Kidney (tissue), 14 donors: ENCODE data around the gene GRIA3. TPM values are rescaled to one million over a fixed set of nuclear protein-coding genes. Genes with fewer than 3 reads are reported as not detected.
A peak's percentile ranks its signal among the peaks of the same experiment; 100 is the strongest.

ENCODE experiments used
- DNase-seq, 5 donors: peaks; one replicate each; pipeline ENCODE4 v3.0.0-alpha.2; 2013 to 2020
- FAIRE-seq: peaks from 2 replicates; lab custom pipeline; 2012; peaks lifted over from hg19 to GRCh38; lab: Jason Lieb, UNC
- H3K27ac ChIP-seq, 2 donors: one replicate each; pipeline ENCODE4 v1.7.0; 2013; ENCODE audit warnings: low read depth in 2 of 2, low read length in 2 of 2, inconsistent platforms in 1 of 2
- H3K27me3 ChIP-seq: one replicate; pipeline ENCODE4 v1.7.1; 2013; ENCODE audit warnings: low read length, inconsistent platforms; ENCODE audit not compliant: control insufficient read depth, insufficient read depth
- H3K36me3 ChIP-seq, 3 donors: one replicate each; pipeline versions ENCODE4 v1.7.0 to v1.7.1; 2013; ENCODE audit warnings: low read length in 3 of 3, control low read depth in 1 of 3, inconsistent platforms in 1 of 3; ENCODE audit not compliant: insufficient read depth in 3 of 3, control insufficient read depth in 2 of 3
- H3K4me1 ChIP-seq, 3 donors: one replicate each; pipeline versions ENCODE4 v1.7.0 to v1.7.1; 2013; ENCODE audit warnings: low read length in 3 of 3, inconsistent platforms in 1 of 3, low read depth in 1 of 3; ENCODE audit not compliant: control insufficient read depth in 2 of 3, insufficient read depth in 2 of 3
- H3K4me3 ChIP-seq, 3 donors: one replicate each; pipeline versions ENCODE4 v1.7.0 to v1.8.1; 2013; ENCODE audit warnings: low read length in 3 of 3, control low read depth in 1 of 3, inconsistent platforms in 1 of 3
- H3K9ac ChIP-seq, 3 donors: one replicate each; pipeline versions ENCODE4 v1.7.0 to v1.7.1; 2013; ENCODE audit warnings: low read length in 3 of 3, control low read depth in 1 of 3, inconsistent platforms in 1 of 3
- H3K9me3 ChIP-seq, 3 donors: one replicate each; pipeline versions ENCODE4 v1.7.0 to v1.7.1; 2013; ENCODE audit warnings: low read length in 3 of 3, control low read depth in 1 of 3, inconsistent platforms in 1 of 3; ENCODE audit not compliant: control insufficient read depth in 2 of 3, insufficient read depth in 1 of 3
- CTCF ChIP-seq: IDR thresholded peaks from 3 replicates; pipeline ENCODE4 v1.5.1; 2012; ENCODE audit warnings: mild to moderate bottlenecking, moderate library complexity, borderline replicate concordance; ENCODE audit not compliant: insufficient read depth; ENCODE audit errors: extremely low read depth
- intact Hi-C: fragments of 100-400 bp; cut with DNase I; formaldehyde crosslinking; loops from one replicate; pipeline ENCODE4 v1.11.1; 2022
- polyA plus RNA-seq: library from polyadenylated mRNA; stranded (reverse); fragments of 350-450 nt; fragmentation: Illumina TruSeq; extraction: RNeasy Lipid Tissue Mini Kit (QIAGEN cat#74804); gene quantifications from one replicate; pipeline ENCODE4 v1.2.3, GENCODE V29; 2014; ENCODE audit warnings: low read depth, low replicate concordance; ENCODE audit not compliant: insufficient read depth
- total RNA-seq: library from RNA; stranded (reverse); fragmentation: NEBNext Ultra II Directional; extraction: Animal tissue kit (Norgen Biotek cat#: 25700); gene quantifications from one replicate; pipeline ENCODE4 v1.2.1, GENCODE V29; 2021
- donor health status: control.
- donor health status: control.
- donor health status: control.
- donor health status: control.
- donor health status: control.
- donor health status: DM: yes; HTN: yes; CAD: no.
- donor health status: Normal renal cell carcinoma (clear cell type).

Gene GRIA3
- total and polyA plus RNA-seq, 2 donors from 2014 or later = 1.4 to 5.8 TPM

GRCh38 chrX:123181233-123181914 lies 2.7 kb upstream of the GRIA3 start:
- no peak overlapping the region for H3K9ac ChIP-seq
- no peak overlapping the region for H3K27ac ChIP-seq
- no peaks in the 10 kb centered on the region for H3K36me3 ChIP-seq
- DNase-seq (no peak), FAIRE-seq (no peak)
- H3K4me3 ChIP-seq = no peak overlapping the region
- no peak for TF ChIP-seq CTCF
- intact Hi-C loops = no loop called here
- H3K4me1 ChIP-seq = no peaks in the 10 kb centered on the region
- no peaks in the 10 kb centered on the region for H3K9me3 ChIP-seq
- peaks cover 8% of the 10 kb centered on the region for H3K27me3 ChIP-seq

GRCh38 chrX:123184866-123185276 lies 793 bp downstream of the GRIA3 start:
- intact Hi-C loops = no loop called here

GRCh38 chrX:123185721-123186120 lies 1.6 kb downstream of the GRIA3 start:
- TF ChIP-seq CTCF = no peak
- no peaks in the 10 kb centered on the region for H3K9me3 ChIP-seq
- peak overlapping the region in 1 of 3 donors; percentile 39 for H3K4me3 ChIP-seq
- no peak overlapping the region for H3K9ac ChIP-seq
- no peaks in the 10 kb centered on the region for H3K4me1 ChIP-seq
- intact Hi-C loops = no loop called here
- no peaks in the 10 kb centered on the region for H3K36me3 ChIP-seq
- DNase-seq (no peak), FAIRE-seq (no peak)
- no peak overlapping the region for H3K27ac ChIP-seq
- H3K27me3 ChIP-seq = peaks cover 6% of the 10 kb centered on the region

More at GRCh38 chrX:123184866-123185276, 793 bp downstream of the GRIA3 start:
- no peak for TF ChIP-seq CTCF
- Histone ChIP-seq H3K27ac (no peak overlapping the region), H3K4me1 (no peaks in the 10 kb centered on the region), H3K4me3 (peak overlapping the region in 2 of 3 donors; percentile 18 to 39), H3K27me3 (peaks cover 8% of the 10 kb centered on the region), H3K9ac (no peak overlapping the region), H3K36me3 (no peaks in the 10 kb centered on the region), H3K9me3 (no peaks in the 10 kb centered on the region)
- DNase-seq (peak in 4 of 5 donors; percentile 27 to 55 (median 44)), FAIRE-seq (no peak)

GRCh38 chrX:123186801-123187200 lies 2.7 kb downstream of the GRIA3 start:
- no peak for TF ChIP-seq CTCF
- Histone ChIP-seq H3K27ac (no peak overlapping the region), H3K9me3 (no peaks in the 10 kb centered on the region), H3K4me1 (no peaks in the 10 kb centered on the region), H3K9ac (no peak overlapping the region), H3K27me3 (peaks cover 6% of the 10 kb centered on the region), H3K36me3 (no peaks in the 10 kb centered on the region), H3K4me3 (no peak overlapping the region)
- intact Hi-C loops = no loop called here
- no peak for DNase-seq
- FAIRE-seq = no peak
